Posterior vena cava (tissue), 2 donors: Measurements from ENCODE around the gene FBXO8. TPM values are rescaled to one million over a fixed set of nuclear protein-coding genes. Genes with fewer than 3 reads are reported as not detected.
"Not testable (repeated sequence)": the region's sequence is repeated elsewhere in the genome, so short reads cannot be mapped to it uniquely, and the experiment has no call there.

Experiments used
- DNase-seq: peaks from one replicate; pipeline ENCODE4 v3.0.0-alpha.2; 2020; ENCODE audit warnings: low spot score
- intact Hi-C, 2 donors: fragments of 100-400 bp; cut with DNase I; formaldehyde crosslinking; loops; one replicate each; pipeline versions ENCODE4 v1.14.1 to v1.14.2; 2022 to 2023
- total RNA-seq, 2 donors: library from RNA; stranded (reverse); fragmentation: NEBNext Ultra II Directional; extraction: Animal tissue kit (Norgen Biotek cat#: 25700); gene quantifications; one replicate each; pipeline ENCODE4 v1.2.1, GENCODE V29; 2021
- donor health status: DM: yes; HTN: yes; CAD: no.
- donor health status: DM: yes; HTN: yes; CAD: no.

FBXO8 gene
- total RNA-seq, 2 donors from 2014 or later = 28.6 to 29.3 TPM

- not testable (repeated sequence) for DNase-seq
Measured at GRCh38 chr4:174294641-174295040, 11.2 kb upstream of the FBXO8 start.

GRCh38 chr4:174292473-174292872, 9.0 kb upstream of the FBXO8 start:
- intact Hi-C loops = no loop called here
- no peak for DNase-seq

More at GRCh38 chr4:174294641-174295040, 11.2 kb upstream of the FBXO8 start:
- intact Hi-C loops = not testable (repeated sequence)

- no peak for DNase-seq
- intact Hi-C loops = no loop called here
Measured at GRCh38 chr4:174286870-174287269, 3.4 kb upstream of the FBXO8 start.

GRCh38 chr4:174284487-174284886, 1.0 kb upstream of the FBXO8 start:
- intact Hi-C loops = no loop called here
- no peak for DNase-seq

- peak; percentile 85 for DNase-seq
- intact Hi-C loops = no loop called here
Measured at GRCh38 chr4:174282836-174283506, 496 bp downstream of the FBXO8 start.

GRCh38 chr4:174281901-174282300, 1.6 kb downstream of the FBXO8 start:
- intact Hi-C loops = no loop called here
- no peak for DNase-seq

GRCh38 chr4:174281182-174281737, 2.2 kb downstream of the FBXO8 start:
- intact Hi-C loops = no loop called here
- no peak for DNase-seq

- intact Hi-C loops = no loop called here
- DNase-seq = no peak
Measured at GRCh38 chr4:174279433-174280155, 3.9 kb downstream of the FBXO8 start.

- intact Hi-C loops = no loop called here
- DNase-seq = no peak
Measured at GRCh38 chr4:174278467-174278866, 5.0 kb downstream of the FBXO8 start.

GRCh38 chr4:174277433-174277832, 6.0 kb downstream of the FBXO8 start:
- intact Hi-C loops = no loop called here

GRCh38 chr4:174275101-174275500, 8.4 kb downstream of the FBXO8 start:
- DNase-seq = no peak
- intact Hi-C loops = no loop called here

More at GRCh38 chr4:174277433-174277832, 6.0 kb downstream of the FBXO8 start:
- no peak for DNase-seq

GRCh38 chr4:174274436-174274835, 9.0 kb downstream of the FBXO8 start:
- intact Hi-C loops = no loop called here
- DNase-seq = no peak

- intact Hi-C loops = no loop called here
- DNase-seq = no peak
Measured at GRCh38 chr4:174273930-174274329, 9.5 kb downstream of the FBXO8 start.

- DNase-seq = no peak
Measured at GRCh38 chr4:174266416-174266815, 17.1 kb downstream of the FBXO8 start.

GRCh38 chr4:174265916-174266315, 17.6 kb downstream of the FBXO8 start:
- intact Hi-C loops = no loop called here
- DNase-seq = no peak

More at GRCh38 chr4:174266416-174266815, 17.1 kb downstream of the FBXO8 start:
- intact Hi-C loops = no loop called here

GRCh38 chr4:174263445-174263736, 20.1 kb downstream of the FBXO8 start:
- intact Hi-C loops = no loop called here

GRCh38 chr4:174262624-174263444, 20.6 kb downstream of the FBXO8 start:
- intact Hi-C loops = no loop called here
- no peak for DNase-seq

More at GRCh38 chr4:174263445-174263736, 20.1 kb downstream of the FBXO8 start:
- no peak for DNase-seq

GRCh38 chr4:174261432-174261831, 22.0 kb downstream of the FBXO8 start:
- DNase-seq, intact Hi-C loops: not testable (repeated sequence)

GRCh38 chr4:174260099-174260498, 23.4 kb downstream of the FBXO8 start:
- no peak for DNase-seq
- intact Hi-C loops = no loop called here

- no peak for DNase-seq
- intact Hi-C loops = no loop called here
Measured at GRCh38 chr4:174259580-174259979, 23.9 kb downstream of the FBXO8 start.
